ENCODE data around the gene ECEL1.
"Not testable (repeated sequence)": the region's sequence is repeated elsewhere in the genome, so short reads cannot be mapped to it uniquely, and the experiment has no call there.

ECEL1 gene

DNA sequence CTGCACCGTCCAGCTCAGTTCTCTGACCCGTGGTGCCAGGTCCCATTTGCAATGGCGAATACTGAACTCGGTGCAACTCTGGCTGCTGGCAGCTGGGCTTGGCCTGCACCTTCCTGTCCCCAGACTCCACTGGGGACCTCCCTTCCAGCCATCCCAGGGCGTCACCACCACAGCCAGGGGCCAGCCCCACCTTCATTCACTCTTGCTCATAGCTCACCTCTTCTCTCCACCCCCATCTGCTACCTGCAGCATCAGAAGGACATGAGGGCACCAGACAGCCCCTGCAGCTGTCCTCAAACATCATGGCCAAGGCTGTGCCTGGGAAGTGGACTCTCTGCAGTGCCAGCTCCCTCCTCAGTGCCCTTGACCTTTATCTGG is 47.9 kb downstream of the ECEL1 start:
- Mint-ChIP-seq H3K4me1 (peaks cover 12% of the 10 kb centered on the region), H3K27me3 (peaks cover 48% of the 10 kb centered on the region), H3K4me3 (no peak overlapping the region), H3K9me3 (no peaks in the 10 kb centered on the region), H3K36me3 (no peaks in the 10 kb centered on the region), H3K27ac (no peak overlapping the region)
- ATAC-seq: no peak

DNA sequence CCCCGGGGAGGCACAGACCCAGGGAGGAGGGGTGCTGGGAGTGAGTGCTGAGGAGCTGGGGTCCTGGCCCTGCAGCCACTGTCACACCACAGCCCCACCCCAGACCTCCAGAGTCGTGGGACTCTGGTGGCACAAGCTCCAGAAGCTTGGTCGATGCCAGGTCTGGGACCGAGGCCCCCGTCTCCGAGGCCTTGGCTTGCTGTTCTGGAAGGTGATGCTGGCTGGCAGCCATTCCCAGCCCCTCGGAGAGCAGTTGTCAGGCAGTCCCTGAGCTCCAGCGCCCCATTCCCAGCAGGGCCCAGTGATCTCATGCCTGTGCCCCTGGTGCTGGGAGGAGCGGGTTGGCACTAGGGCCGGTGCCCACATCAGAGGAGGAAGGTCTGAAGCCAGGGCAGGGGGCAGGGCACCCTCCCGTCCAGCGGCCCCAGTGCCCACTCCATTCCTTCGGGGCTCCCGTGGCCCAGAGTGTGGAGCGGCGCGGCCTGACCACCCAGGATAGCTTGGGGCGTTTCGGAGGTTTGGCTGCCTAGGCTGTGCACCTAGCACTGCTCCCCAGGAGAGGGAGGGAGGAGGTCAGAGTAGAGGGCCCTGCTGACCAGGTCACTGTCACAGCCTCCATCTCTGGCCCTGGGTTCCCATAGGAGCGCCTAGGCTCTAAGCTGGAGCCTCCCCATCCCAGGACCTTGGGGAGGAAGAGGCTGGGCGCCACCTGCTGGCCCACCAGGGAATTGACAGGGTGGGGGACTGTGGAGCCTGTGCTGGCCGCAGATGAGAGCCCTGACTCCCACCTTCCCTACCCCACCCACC is 48.5 kb downstream of the ECEL1 start:
- Mint-ChIP-seq H3K4me3 (no peak overlapping the region), H3K27me3 (peaks cover 48% of the 10 kb centered on the region), H3K4me1 (peaks cover 12% of the 10 kb centered on the region), H3K9me3 (no peaks in the 10 kb centered on the region), H3K36me3 (no peaks in the 10 kb centered on the region), H3K27ac (no peak overlapping the region)
- no peak for ATAC-seq

DNA sequence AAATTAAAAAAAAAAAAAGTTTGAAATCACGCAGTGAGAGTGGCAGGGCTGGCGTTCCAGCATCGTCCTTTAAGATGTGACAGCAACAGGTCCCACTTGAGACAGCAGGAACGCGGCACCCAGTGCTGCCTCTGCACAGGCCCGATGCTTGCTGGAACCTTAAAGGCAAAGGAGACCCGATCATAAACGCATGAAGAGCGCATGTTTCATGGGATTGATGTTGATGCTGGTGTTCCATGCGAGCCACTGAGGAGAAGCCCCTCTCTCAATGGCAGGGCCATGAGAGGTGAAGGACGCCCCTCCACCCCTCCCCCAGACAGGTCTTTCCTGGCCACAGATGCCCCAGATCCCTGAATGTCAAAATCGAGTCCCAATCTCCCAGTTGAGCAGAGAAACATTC is 49.5 kb downstream of the ECEL1 start:
- no peak overlapping the region for H3K27ac Mint-ChIP-seq
- H3K4me1 Mint-ChIP-seq: peaks cover 17% of the 10 kb centered on the region
- no peaks in the 10 kb centered on the region for H3K9me3 Mint-ChIP-seq
- no peaks in the 10 kb centered on the region for H3K36me3 Mint-ChIP-seq
- peaks cover 48% of the 10 kb centered on the region for H3K27me3 Mint-ChIP-seq
- no peak for ATAC-seq
- no peak overlapping the region for H3K4me3 Mint-ChIP-seq

DNA sequence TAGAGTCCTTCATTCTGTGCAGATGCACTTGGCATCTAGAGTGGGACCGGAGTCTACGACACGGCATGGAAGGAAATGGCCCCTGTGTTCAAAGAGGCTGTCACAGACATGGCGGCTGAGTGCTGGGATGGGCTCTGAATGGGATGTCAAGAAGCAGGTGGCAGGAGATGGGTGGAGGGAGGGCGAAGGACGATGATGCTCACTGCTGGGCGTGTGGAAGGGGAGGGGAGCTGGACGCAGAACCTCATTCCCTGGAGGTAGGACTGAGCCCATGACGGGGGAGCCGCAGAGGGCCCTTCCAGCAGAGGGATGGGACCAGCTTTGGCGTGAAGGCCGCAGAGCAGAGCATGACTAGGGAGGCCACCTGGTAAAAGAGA is 50.5 kb downstream of the ECEL1 start:
- H3K9me3 Mint-ChIP-seq: no peaks in the 10 kb centered on the region
- peaks cover 48% of the 10 kb centered on the region for H3K27me3 Mint-ChIP-seq
- H3K36me3 Mint-ChIP-seq: no peaks in the 10 kb centered on the region
- H3K4me3 Mint-ChIP-seq: no peak overlapping the region
- no peak overlapping the region for H3K27ac Mint-ChIP-seq
- peaks cover 17% of the 10 kb centered on the region for H3K4me1 Mint-ChIP-seq
- no peak for ATAC-seq

DNA sequence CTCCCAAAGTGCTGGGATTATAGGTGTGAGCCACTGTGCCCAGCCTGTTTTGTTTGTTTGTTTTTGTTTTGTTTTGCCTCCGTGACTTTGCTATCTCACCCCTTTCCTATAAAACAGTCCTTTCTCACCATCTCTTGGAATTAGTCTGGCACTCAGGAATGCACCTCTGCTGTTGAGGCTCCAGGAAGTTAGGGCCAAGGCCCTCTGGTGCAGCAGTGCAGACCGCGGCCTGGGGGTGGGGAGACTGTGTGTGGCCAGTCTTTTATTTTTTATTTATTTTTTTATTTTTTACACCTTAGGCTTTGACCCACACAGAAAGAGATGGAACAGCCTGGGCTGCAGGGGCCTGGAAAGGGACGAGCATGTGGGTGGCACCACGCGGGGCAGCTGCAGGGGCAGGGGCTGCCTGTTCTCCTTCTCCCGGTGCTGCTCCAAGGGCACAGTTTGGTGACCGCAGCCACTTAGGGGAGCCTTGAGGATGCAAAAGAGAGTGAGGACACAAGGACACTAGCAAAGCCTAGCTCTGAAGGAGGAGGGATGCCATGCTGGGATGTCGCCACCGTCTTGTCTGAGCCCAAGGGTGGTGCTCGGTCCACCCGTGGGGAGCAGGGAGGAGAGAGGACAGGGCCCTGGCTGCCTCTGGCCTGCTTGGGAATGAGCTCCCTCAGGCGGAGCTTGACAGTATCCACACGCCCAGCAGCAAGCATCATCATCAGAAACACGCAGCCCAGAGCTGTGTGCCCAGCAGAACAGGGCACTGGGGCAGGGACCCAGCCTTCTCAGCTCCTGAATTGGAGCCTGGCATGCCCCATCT is 51.0 kb downstream of the ECEL1 start:
- no peak for ATAC-seq
- Mint-ChIP-seq H3K27ac (no peak overlapping the region), H3K4me1 (peaks cover 17% of the 10 kb centered on the region), H3K9me3 (no peaks in the 10 kb centered on the region), H3K27me3 (peaks cover 43% of the 10 kb centered on the region), H3K36me3 (no peaks in the 10 kb centered on the region), H3K4me3 (no peak overlapping the region)

DNA sequence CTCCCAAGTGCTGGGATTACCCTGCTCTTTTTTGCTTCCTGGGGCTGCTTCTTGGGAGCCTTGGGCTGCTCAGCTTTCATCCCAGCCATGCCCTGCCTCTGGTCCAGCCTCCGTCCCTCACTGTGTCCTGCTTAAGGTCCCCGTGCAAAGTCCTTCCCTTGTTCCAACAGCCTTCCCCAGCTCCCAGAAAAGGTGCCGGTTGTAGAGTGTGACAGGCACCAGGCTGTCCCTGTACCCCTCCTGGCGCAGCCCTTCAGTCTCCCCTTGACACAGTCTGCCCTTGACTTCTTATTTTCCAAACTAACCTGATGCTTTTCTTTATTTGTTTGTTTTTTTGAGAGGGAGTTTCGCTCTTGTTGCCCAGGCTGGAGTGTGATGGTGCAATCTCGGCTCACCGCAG is 51.8 kb downstream of the ECEL1 start:
- no peak for ATAC-seq
- Mint-ChIP-seq H3K4me3 (no peak overlapping the region), H3K4me1 (peaks cover 17% of the 10 kb centered on the region), H3K36me3 (no peaks in the 10 kb centered on the region), H3K27me3 (peaks cover 37% of the 10 kb centered on the region), H3K9me3 (no peaks in the 10 kb centered on the region), H3K27ac (no peak overlapping the region)

DNA sequence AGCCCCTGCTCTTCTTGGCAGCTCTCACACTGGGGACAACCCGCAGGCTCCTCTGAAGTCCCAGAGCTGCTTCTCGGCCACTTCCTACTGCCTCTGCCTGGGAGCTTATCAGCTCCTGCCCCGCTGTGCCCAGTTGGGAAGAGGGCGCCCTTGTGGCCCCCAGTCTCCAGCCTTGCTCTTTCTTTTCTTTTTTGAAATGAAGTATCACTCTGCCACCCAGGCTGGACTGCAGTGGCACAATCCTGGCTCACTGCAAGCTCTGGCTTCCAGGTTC is 52.3 kb downstream of the ECEL1 start:
- H3K4me3 Mint-ChIP-seq: no peak overlapping the region
- no peak for ATAC-seq
- peaks cover 32% of the 10 kb centered on the region for H3K27me3 Mint-ChIP-seq
- no peak overlapping the region for H3K27ac Mint-ChIP-seq
- H3K9me3 Mint-ChIP-seq: no peaks in the 10 kb centered on the region
- H3K4me1 Mint-ChIP-seq: peaks cover 12% of the 10 kb centered on the region
- H3K36me3 Mint-ChIP-seq: no peaks in the 10 kb centered on the region

DNA sequence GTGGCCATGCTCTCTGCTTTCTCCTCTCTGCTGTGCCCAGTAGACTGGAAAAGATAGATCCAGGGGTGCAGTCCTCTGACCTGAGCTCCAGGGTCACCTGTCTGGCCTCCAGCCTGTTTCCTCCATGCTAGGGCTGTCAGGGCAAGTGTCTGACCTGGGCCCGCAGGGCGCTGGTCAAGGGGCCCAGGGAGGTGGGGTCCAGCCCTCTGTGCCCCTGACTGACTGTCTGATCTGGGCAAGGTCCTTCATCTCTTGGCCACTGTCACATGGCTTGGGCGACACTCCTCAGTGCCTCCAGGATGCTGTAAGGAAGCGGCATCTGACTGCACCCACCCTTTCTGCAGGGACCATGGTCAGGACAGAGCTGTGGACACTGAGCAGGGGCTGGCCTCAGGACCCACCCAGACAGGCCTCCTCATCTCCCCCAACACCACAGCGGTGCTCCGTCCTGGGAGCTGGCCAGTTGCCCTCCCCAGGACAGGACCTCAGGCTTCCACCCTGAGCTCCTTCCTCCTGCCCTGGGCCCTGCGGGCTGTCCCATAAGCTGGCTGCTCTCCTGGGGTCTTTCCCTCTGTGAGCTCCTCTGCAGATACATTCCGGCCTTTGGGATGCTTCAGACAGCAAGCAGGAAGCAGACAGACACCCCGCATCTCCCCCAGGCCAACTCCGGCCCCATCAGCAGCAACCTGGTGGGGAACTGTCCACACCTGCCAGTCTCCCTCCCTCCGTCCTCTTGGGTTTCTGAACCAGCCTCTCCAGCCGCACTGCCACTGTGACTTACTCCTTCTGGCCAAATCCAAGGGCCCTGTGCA is 52.9 kb downstream of the ECEL1 start:
- Mint-ChIP-seq H3K36me3 (no peaks in the 10 kb centered on the region), H3K27ac (no peak overlapping the region), H3K4me1 (peaks cover 6% of the 10 kb centered on the region), H3K27me3 (peaks cover 26% of the 10 kb centered on the region), H3K9me3 (no peaks in the 10 kb centered on the region), H3K4me3 (no peak overlapping the region)
- no peak for ATAC-seq

DNA sequence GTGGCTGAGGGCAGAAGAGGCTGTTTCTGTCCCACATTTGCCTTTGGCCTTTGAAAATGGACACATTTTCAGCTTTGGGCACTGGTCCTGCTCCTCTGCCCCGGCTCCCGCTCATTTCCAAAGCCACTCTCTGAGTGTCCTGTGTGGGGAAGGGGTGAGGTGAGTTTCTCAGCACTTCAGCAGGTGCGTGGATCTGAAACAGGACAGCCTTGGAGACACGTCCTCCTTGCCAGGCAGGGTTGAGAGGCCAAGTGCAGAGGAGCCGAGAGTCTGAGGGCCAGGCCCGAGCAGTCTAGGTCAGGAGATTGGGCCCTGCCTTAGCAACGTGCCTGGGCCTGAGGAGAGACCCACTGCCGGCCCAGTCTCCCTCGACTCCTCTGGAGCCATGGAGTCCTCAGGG is 53.5 kb downstream of the ECEL1 start:
- no peak for ATAC-seq
- Mint-ChIP-seq H3K4me1 (peaks cover 5% of the 10 kb centered on the region), H3K9me3 (no peaks in the 10 kb centered on the region), H3K36me3 (no peaks in the 10 kb centered on the region), H3K27ac (no peak overlapping the region), H3K4me3 (no peak overlapping the region), H3K27me3 (peaks cover 25% of the 10 kb centered on the region)

DNA sequence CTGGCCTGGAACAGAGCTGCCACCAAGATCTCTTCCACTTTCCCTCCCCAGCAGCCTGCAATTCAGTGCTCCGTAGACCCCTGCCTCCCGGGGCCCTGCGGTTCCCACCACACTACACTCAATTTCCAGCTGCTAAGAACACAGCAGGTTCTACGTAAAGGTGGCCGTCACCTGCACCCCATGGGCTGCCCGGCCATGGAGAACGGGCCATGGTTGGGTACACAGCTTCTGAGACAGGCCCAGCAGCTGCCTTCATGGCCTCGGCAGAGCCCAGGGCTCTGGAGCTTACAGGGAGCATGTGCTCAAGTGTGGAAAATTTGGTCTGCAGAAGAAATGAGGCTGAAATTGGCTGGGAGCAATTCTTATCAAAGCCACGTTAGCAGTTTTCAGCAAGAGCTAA is 54.0 kb downstream of the ECEL1 start:
- not testable (repeated sequence) for H3K9me3 Mint-ChIP-seq

DNA sequence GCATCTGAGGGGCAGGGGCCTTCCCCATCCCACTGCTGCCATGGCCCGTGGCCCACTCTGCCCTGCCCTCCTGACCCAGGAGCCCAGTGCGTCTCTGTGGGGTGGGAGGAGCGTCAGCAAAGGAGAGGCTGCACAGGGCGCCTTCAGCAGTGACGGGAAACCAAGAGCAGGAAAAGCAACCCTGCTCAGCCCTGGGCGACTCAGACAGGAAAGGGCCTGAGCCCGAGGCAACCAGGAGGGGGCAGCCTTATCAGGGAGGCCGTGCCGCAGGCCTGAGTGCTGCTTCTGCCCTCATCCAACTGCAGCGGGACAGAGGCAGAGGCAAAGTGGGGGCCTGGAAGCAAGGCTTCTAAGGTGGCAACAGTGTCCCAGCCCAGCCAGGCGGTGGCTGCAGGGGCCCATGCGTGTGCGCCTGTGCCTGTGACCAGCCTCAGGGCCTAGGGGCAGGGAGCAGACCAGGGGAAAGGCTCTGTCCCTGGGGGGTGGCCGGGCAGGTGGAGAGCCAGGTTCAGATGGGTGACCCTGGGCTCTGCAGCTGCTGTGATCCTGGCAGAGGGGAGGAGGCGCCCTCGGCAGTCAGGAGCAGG is 54.9 kb downstream of the ECEL1 start:
- no peaks in the 10 kb centered on the region for H3K36me3 Mint-ChIP-seq
- ATAC-seq: peak; percentile 19

More for the DNA sequence above, 54.0 kb downstream of the ECEL1 start:
- H3K4me1 Mint-ChIP-seq, H3K4me3 Mint-ChIP-seq, H3K27ac Mint-ChIP-seq, ATAC-seq, H3K36me3 Mint-ChIP-seq: not testable (repeated sequence)
- peaks cover 24% of the 10 kb centered on the region for H3K27me3 Mint-ChIP-seq

DNA sequence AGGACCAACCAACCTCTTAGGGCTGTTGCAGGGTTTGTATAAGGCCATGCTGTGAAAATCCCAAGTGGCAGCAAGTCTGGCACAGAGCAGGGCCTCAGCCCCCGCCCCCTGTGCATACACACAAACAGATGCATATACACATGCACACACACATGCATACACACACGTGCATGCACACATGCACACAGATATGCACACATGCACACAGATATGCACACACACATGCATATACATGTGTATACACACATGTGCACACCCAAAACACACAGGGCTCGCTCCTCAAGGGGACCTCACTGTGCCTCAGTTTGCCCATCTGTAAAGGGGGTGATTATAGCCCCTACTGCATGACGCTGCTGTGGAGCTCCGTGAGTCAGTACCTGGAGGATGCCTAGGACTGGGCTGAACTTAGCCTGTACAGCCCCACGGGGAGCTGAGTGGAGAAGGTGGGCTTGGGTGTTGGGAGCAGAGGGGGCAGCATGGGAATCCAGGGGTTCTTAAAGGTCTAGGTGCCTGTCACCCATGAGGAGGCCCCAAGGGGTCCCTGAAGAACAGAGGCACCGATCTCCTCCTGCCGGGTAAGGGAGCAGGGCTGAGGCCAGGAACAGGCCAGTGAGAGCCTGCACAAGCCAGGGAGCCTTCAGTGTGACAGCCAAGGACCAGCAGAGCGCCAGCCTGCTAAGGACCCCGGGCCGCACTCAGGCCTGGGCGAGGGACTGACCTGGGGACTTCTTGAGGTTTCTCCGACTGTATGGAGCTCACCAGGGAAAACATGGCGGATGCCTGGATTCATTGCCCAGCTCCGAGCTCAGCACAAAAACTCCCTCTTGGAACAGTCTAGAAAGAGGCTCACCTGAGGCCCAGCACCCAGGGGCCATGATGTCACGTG is 55.7 kb downstream of the ECEL1 start:
- Mint-ChIP-seq H3K4me1 (peaks cover 5% of the 10 kb centered on the region), H3K27ac (no peak overlapping the region), H3K27me3 (peaks cover 11% of the 10 kb centered on the region), H3K36me3 (no peaks in the 10 kb centered on the region), H3K9me3 (no peaks in the 10 kb centered on the region), H3K4me3 (no peak overlapping the region)
- ATAC-seq: no peak

More for the DNA sequence above, 54.9 kb downstream of the ECEL1 start:
- Mint-ChIP-seq H3K4me1 (peaks cover 5% of the 10 kb centered on the region), H3K27me3 (peaks cover 14% of the 10 kb centered on the region), H3K27ac (no peak overlapping the region), H3K4me3 (no peak overlapping the region), H3K9me3 (no peaks in the 10 kb centered on the region)
